Ammon's horn (tissue), 1 donor: ENCODE results near the gene GREB1.
A peak's percentile ranks its signal among the peaks of the same experiment; 100 is the strongest.

Experiments
- DNase-seq: peaks from one replicate; pipeline ENCODE4 v3.0.0-alpha.2; 2016; ENCODE audit warnings: low spot score

GREB1 gene, protein sequence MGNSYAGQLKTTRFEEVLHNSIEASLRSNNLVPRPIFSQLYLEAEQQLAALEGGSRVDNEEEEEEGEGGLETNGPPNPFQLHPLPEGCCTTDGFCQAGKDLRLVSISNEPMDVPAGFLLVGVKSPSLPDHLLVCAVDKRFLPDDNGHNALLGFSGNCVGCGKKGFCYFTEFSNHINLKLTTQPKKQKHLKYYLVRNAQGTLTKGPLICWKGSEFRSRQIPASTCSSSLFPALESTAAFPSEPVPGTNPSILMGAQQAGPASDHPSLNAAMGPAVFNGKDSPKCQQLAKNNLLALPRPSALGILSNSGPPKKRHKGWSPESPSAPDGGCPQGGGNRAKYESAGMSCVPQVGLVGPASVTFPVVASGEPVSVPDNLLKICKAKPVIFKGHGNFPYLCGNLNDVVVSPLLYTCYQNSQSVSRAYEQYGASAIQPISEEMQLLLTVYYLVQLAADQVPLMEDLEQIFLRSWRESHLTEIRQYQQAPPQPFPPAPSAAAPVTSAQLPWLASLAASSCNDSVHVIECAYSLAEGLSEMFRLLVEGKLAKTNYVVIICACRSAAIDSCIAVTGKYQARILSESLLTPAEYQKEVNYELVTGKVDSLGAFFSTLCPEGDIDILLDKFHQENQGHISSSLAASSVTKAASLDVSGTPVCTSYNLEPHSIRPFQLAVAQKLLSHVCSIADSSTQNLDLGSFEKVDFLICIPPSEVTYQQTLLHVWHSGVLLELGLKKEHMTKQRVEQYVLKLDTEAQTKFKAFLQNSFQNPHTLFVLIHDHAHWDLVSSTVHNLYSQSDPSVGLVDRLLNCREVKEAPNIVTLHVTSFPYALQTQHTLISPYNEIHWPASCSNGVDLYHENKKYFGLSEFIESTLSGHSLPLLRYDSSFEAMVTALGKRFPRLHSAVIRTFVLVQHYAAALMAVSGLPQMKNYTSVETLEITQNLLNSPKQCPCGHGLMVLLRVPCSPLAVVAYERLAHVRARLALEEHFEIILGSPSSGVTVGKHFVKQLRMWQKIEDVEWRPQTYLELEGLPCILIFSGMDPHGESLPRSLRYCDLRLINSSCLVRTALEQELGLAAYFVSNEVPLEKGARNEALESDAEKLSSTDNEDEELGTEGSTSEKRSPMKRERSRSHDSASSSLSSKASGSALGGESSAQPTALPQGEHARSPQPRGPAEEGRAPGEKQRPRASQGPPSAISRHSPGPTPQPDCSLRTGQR (N-terminal part only)

DNA sequence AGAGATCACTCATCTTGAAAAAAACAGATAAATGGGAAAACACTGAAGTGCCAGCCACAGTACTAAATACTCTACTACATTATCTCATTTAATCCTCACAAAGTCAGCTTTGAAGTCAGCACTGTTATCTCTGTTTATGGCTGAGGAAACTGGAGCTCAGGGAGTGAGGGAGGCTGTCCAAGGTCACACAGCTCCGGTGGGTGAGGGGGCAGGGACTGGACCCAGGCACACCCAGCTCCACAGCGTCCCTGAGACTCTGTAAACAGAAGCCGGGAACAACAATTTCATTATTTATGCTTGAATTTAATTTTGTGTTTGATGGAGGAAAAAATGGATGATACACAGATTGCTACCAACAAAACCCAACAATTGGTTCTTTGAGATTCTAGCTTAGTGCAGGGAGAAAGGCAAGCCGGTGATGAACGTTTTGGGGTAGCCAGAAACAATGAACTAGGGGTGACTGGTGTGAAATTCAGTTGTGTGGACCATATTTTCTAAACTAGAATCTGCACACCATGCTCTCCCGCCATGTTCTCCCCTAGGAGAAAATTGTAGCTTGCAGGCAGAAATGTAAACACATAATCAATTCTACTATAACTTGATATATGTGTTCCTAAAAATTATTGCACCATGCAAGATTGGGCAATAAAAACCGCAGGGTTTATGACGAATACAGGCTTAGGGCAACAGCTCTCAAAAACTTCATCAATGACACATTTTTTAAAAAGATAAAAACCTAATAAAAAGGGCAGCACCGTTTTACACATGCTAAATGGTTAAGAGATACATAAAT, at the start of gene GREB1:
GREB1 (plus strand) TSS at position 768 of the 793 bp plus-strand sequence. CDS start 22,570 bp downstream, outside the sequence.
- DNase-seq: no peak

DNA sequence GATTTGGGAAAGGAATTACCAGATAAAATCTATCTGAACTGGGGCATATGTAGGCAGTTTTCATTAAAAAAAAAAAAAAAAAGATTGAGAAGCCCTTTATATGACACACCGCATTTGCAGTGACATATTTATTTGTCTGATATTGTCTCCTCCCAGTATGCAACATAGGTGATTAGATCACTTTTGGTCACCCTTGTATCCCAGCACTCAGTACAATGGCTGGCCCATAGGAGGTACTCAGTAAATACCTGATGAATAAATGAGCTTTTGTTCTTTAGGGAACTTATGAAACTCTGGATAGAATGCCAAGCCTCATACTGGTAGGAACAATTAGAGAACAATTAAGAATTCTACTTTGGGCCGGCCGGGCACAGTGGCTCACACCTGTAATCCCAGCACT, 45.0 kb upstream of the GREB1 start:
- DNase-seq: no peak

DNA sequence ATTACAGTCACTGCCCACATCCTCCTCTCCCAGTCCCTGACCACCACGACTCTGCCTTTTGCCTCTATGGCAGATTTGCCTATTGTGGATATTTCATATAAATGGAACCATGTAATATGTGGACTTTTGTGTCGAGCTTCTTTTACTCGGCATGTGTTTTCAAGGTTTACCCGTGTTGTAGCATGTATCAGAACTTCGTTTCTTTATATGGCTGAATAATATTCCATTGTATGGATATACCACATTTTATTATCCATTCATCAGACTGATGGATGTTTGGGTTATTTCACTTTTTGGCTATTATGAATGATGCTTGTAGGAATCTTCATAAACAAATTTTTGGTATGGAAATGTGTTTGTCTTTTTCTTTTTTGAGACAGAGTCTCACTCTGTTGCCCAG, 43.7 kb upstream of the GREB1 start:
- no peak for DNase-seq

DNA sequence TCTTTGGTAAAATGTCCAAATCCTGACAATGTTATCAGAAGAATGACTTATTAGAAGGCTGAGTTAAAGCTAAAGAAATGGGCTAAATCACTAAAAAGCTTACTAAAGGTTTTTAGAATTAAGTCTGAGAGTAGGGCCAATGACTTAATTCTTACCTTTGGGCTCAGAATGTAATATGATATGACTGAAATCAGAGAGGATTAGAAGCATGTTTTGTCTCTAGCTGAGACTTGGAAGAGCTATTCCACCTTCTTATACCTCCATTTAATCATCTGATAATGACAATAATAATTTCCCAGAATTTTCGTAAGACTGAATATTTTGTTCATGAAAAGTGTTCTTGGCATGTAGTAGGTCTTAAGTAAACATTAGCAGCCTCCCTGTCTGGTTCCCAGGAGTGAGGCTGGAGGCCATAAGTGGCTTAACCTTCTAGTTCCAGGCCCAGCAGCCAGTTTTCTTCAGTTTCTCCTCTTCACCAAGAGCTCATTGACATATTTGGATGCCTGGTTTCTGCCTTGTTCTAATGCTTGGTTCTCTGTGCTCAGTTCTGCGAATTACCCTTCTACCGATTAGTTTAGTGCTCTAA, 42.4 kb upstream of the GREB1 start:
- no peak for DNase-seq

DNA sequence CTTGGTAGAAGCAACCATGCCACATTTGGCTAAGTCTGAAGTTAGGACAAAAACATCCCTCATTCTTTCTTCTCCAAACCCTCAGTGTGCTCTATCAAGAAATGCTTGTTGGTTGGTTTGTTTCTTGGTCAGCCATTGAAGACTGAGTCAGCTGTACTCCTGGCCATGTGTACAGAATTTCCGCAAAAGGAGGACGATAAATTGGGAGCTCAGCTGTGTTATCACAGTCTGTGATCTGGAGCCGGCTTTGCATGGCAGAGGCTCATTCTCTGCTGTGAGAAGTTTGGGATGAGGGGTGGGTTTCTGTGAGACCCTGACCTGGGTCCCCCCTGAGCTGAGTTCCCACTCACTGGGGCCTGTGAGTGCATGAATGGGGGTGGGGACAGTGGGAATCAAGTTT, 41.6 kb upstream of the GREB1 start:
- no peak for DNase-seq

DNA sequence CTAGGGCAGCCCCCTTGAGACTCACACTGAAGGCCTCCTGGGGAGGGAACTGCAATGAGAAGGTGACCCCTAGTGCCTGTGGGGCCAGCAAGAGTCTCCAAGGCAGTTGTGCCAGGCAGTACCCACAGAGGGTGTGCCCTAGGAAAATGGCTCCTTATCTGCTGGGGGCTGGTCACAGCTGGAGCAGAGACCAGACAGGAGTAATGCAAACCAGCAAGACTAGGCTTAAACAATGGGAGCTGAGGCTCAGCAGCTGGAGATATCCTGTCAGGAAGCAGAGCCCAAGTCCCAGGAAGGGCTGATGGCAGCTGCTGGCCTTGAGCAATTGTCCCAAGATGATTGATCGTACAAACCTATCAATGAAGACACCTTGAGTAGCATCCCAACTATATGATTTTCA, 41.1 kb upstream of the GREB1 start:
- no peak for DNase-seq

DNA sequence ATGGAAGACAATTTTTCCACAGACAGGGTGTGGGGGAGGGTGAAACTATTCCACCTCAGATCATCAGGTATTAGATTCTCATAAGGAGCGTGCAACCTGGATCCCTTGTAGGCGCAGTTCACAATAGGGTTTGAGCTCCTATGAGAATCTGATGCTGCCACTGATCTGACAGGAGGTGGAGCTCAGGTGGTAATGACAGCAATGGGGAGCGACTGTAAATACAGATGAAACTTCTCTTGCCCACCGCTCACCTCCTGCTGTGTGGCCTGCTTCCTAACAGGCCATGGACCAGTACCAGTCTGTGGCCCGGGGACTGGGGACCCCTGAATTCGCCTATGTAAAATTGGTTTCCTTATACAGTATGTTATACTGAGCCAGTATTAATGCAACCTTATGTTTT, 40.6 kb upstream of the GREB1 start:
- DNase-seq: no peak

DNA sequence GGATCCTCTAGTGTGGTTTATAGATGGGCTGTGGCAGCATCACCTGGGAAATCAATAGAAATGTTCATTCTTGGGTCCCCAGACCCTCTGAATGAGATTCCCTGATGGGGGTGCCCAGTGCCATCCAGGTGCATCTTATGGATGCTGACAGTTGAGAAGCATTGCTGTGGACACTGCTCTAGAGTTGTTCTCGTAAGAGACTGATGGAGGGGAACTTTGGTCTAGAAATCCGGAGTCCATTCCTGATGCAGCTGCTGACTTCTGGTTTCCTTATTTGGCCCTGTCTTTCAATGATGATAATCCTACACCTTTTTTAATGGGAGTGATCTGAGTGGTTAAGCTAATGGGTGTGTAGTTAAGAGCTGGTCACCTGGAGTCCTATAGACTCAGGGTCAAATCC, 39.5 kb upstream of the GREB1 start:
- no peak for DNase-seq

DNA sequence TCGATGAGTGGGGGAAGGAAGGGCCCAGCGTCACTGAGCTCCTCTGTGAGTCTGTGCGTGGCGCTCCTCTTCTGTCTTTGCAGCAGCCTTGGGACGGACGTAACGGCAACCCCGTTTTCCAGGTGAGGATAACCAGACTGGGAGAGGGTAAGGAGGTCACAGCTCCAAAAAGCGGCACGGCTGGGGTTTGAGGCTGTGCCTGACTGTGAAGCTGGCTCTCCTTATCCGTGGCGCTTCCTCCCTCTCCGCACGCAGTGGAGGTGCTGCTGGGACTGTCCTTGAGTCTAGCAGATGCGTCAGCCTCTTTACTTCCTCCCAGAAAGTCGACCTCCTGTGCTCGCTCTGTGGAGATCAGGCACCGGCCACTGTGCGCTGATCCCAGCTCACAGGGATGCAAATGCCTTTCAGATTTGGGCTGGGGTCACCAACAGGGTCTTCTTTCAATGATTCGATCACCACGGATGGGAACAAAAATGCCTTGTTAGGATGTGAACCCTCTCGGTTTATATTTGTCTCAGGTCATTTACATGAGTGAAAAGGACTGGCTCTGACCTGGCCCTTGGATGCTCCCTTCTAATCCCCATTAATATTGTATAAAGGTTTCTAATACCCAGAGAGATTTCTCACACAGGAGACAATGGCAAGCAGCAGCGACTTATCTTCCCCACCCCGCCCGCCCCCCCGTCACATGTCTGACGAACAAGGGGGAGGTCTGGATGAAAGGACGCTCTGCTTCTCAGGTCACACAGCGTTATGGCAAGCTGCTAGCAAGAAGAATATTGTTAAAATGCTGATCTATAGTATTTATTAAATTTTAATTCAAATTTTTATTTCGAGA, 37.8 kb upstream of the GREB1 start:
- DNase-seq: peak; percentile 64

DNA sequence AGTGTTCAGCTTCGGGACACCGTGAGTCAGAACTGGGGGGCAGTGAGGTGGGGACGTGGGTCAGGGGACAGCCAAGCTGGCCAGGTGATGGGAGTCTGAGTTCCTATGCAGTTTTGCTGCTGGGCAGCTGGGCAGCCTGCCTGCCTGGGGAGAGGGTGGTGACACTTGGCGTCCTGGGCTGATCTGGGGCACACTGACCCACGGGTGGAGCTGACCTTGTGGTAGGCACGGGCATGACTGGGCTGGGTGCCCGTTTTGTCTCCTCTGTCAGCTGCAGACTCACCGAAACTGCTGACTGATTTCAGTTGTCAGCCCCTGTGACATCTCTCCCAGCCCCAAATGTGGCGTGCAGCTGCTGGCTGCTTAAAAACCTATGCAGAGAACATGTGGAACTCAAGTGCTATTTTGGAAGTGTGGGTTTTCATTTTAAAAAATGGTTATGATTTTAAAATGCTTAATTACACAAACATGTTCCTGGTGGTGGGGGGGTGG, 35.3 kb upstream of the GREB1 start:
- DNase-seq: peak; percentile 88

DNA sequence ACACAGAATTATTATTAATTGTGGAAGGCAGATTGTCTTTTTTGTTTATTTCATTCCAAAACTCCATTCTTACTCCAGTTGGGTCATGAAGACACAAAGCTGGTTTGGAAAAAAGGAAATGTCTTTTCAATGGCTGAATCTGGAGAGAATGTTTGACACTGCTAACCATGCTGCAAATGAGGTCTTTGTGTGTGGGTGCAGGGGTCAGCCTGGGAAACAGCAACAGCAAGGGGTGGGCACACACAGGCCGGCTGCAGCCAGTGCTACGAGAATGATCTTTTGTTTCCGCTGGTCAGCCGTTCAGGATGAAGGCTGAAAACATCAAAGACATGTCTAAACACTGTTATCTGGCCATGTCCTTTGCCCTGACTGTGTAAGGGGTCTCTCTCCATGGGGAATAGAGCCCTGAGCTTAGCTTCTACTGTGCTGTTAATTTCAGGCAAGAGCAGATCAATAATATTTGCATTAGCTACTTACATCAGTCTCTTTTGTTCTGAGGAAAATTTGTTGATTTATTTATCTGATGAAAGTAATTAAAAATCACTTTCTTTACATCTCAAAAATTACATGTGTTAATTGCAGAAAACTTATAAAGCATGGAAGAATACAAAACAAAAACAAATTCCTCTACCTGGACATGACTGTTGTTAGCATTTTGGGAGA, 34.6 kb upstream of the GREB1 start:
- DNase-seq: peak; percentile 87

DNA sequence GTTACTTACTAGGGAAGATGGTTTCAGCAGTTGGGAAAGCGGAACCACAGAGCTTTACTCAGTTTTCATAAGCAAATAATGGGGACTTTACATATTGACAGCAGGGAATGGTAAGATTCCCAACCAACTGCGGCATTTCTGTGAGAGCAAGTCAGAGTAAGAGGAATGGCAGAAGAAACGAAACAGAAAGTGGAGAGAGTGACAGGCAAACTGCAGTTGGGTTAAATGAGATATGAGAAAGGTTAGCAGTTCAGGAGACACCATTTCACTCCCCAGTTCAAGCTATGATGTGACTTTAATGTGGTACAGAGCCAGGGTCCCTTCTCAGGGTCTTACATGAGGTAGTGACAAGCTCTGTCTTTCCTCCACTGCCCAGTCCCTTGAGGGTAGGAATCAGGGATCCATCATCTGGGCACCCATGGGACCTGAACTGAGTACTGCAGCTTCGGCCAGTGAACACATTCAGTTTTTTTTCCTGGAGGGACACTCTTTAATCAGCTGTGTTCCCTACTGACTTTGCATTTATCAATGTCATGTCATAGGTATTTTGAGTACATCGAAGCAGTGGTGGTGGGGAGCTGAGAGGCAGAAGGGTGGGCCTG, 33.0 kb upstream of the GREB1 start:
- no peak for DNase-seq

DNA sequence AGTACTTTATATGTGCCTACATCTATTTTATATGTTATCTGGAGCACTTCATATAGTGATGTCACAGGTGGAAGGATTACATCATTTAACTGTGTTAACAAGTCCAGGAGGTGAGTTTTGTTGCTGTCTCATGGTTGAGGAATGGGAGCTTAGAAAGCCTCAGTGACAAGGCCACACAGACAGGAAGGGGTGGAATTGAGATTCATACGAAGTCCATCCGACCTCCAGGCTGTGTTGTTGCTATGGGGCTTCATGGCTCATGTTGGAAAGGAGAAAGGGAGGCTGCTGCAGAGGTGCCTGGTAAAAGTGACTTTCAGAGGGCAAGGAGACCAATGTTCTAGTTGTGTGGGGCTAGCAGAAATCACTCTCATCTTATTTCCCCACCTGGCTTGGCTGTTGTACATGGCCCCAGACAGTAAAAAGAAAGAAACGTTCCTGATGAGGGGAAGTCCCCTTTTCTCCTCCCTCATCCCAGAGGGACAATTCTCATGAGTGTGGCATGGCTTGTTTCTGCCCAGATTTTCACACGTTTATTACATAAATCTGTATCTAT, 31.0 kb upstream of the GREB1 start:
- no peak for DNase-seq

DNA sequence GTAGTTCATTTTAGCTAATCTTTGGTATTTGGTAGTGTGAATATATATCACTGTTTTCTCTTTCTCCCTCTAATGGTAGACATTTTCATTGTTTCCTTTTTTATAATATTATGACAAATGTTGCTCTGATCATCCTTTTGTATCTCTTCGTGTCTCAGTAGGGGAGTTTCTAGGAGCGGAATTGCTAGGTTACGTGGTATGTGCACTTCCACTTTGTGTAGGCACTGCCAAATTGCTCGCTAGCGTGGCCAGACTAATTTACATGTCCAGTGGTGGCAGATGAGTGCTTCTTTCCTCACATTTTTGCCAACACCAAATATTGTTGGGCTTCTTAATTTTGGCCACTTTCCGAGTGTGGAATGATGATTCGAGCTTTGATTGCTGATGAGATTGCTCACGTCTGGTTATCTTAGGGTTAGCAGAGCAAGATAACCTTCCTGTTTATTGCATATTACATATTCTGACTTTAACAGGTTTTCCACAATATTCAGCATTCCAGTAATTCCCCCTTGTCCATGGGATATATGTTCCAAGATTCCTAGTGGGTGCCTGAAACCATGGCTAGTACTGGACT, 30.4 kb upstream of the GREB1 start:
- DNase-seq: no peak

DNA sequence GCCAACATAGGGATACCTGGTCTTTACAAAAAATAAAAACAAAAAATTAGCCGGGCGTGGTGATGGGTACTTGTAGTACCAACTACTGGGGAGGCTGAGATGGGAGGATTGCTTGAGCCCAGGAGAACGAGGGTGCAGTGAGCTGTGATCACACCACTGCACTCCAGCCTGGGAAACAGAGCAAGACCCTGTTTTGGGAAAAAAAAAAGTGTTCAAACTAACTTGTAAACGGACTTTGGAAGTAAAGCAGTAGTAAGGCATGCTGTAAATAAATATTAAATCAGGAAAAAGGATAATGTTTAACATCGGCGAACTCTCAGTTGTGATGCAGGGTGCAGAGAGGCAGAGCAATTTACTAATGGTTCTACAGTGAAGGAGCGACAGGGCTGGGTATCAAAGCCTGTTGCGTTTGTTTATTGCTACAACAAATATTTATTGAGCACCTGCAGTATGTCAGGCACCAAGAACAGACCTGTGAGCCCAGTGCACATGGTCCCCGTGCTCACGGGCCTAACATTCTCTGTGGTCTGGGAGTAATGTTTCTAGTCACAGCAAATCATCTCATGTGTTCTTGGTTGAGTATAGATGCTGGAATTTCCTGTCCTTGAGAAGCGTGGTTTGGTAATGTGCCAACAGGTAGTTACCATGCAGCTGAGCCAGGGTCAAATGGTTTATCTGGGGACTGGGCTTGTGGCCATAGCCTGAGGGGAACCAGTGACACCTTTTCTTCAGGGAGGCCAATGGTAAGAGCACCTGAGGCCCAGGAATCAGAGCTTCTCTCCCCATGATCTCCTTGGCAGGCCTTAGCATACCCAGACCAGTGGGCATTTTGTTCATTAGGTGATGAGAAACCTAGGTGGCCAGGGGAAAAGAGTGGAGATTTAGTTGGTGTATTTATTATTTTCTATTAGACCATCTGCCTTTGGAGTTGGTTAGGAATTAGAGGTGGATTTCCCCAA, 27.9 kb upstream of the GREB1 start:
- DNase-seq: no peak

DNA sequence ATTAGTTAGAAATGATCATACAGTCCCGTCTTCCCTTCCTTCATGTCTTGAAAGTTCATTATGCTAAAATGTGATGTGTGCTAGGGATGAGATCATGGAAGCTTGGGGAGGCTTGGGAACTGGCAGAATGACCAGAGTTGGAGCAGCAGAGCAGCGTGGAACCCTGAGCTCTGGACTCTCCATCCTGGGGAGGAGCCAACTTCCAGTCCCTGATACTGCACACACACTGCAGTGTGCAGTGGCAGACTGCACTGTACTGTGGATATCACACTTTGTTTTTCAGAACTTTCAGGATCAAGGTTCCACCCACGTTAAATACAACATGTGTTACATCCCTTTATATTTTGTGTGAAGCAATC, 27.3 kb upstream of the GREB1 start:
- peak; percentile 33 for DNase-seq

DNA sequence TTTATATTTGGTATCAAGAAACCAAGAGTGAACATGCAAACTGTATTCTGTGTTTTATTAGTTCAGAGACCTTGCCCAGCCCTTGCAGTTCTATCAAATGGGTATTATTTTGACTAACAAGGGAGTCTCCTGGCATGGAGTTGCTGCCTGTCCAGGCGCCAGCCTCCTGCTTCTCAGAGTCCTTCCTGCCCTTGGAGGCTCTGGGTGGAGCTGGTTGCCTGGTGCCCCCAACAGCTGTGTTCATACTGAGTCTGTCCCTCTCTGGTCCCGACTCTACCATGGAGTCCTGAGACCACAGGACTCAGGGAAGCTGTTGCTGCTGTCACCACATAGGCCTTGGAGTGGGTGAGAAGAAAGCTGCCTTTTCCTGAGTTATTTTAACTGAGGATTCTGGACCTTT, 26.3 kb upstream of the GREB1 start:
- no peak for DNase-seq
